HG02623 (cell line): Measurements from ENCODE around the gene HOPX.
"Not testable (repeated sequence)": the region's sequence is repeated elsewhere in the genome, so short reads cannot be mapped to it uniquely, and the experiment has no call there.

Experiments used
- ATAC-seq: cut with Tn5 transposase; IDR thresholded peaks from one replicate; pipeline ENCODE4 v1.9.1; 2021; ENCODE audit warnings: moderate library complexity; ENCODE audit not compliant: unreplicated experiment

HOPX gene

GRCh38 chr4:56630876-56631666, 50.0 kb downstream of the HOPX start:
- no peak for ATAC-seq

DNA sequence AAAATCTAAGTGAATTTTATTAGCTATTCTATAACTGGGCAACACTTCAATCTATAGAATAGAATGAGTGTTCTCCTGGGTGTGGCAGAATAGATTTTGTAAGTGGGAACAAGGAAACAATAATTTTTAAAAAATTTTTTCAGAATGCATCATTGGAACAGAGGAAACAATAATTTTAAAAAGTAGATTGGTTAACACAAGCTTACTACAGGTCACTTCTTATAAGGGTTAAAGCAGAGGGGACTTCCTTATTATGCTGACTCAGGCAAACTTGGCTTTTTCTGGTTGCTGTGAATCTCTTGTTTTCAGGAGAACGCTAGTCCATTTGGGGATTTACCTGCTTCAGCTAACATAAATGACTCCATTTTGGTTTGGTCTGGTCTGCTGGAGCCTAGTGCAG, 52.5 kb downstream of the HOPX start:
- ATAC-seq = no peak

GRCh38 chr4:56627985-56628384, 53.1 kb downstream of the HOPX start:
- no peak for ATAC-seq

GRCh38 chr4:56627375-56627774, 53.7 kb downstream of the HOPX start:
- ATAC-seq = no peak

- no peak for ATAC-seq
Observed at GRCh38 chr4:56626963-56627362, 54.1 kb downstream of the HOPX start.

DNA sequence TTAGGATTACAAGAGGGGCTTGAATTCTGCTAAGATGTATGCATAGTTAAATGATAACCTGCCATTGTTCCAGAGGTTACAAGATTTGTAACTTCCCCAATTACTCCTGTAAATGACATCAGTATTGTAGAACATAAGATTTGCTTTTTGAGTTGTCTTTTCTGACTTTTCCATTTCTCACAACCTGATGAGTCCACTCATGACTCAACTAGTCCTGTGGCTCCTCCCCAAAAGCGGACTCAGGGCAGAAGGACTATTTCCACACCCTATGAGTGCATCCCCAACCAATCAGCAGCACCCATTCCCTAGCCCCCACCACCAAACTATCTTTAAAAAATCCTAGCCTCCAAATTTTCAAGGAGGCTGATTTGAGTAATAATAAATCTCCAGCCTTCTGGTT, 54.7 kb downstream of the HOPX start:
- ATAC-seq = no peak

GRCh38 chr4:56622176-56622575, 58.9 kb downstream of the HOPX start:
- no peak for ATAC-seq

DNA sequence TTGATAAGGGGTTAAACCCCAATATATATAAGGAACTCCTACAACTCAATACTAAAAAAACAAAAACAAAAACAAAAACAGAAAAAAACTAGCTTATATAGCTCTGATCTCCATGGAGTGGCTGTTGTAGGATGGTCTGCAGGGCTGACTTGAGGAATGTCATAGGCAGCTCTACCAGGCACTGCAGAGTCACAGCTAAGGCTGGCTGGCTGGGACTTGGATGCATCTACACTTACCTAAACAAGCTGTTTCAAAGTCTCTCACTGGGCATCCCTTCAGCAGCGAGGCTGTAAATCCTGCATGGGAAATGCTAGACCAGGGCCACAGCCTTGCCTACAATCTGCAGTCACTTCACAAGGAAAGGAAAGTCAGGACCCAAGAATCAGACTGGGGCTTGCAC, 61.3 kb downstream of the HOPX start:
- no peak for ATAC-seq

GRCh38 chr4:56619160-56619559, 61.9 kb downstream of the HOPX start:
- ATAC-seq = peak; percentile 55

- ATAC-seq = no peak
Observed at GRCh38 chr4:56618734-56619133, 62.4 kb downstream of the HOPX start.

GRCh38 chr4:56613101-56613862, 67.8 kb downstream of the HOPX start:
- no peak for ATAC-seq

DNA sequence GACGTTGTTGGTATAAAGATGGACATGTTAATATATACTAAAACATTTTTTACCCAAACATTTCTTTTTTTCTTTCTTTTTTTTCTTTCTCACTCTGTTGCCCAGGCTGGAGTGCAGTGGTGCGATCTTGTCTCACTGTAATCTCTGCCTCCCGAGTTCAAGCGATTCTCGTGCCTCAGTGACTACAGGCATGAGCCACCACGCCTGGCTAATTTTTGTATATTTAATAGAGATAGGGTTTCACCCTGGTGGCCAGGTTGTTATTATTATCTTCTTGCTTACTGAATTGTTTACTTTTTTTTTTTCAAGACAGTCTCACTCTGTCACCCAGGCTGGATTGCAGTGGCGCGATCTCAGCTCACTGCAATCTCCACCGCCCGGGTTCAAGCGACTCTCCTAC, 68.8 kb downstream of the HOPX start:
- no peak for ATAC-seq

- no peak for ATAC-seq
Observed at GRCh38 chr4:56611501-56611900, 69.6 kb downstream of the HOPX start.

DNA sequence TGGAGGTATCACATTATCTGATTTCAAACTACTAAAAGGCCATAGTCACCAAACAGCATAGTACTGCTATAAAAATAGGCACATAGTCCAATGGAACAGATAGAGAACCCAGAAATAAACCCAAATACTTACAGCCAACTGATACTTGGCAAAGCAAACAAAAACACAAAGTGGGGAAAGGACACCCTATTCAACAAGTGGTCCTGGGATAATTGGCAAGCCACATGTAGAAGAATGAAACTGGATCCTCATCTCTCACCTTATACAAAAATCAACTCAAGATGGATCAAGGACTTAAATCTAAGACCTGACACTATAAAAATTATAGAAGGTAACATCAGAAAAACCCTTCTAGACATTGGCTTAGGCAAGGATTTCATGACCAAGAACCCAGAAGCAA, 70.9 kb downstream of the HOPX start:
- ATAC-seq = not testable (repeated sequence)

DNA sequence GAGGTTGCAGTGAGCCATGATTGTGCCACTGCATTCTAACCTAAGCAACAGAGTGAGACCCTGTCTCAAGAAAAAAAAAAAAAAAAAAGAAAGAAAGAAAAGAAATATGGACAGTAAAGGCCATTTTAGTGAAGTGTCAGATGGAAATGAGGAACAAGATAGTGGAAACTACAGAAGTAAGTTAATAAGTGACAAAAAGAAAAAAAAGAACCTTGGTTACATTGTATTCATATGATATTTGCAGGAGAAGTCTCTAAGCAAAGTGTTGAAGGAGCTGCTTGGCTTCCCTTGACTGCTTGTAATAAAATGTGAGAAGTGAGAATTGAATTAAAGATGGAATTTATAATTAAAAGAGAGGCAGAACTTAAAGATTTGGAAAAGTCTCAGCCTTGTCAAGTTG, 73.2 kb downstream of the HOPX start:
- ATAC-seq = no peak

DNA sequence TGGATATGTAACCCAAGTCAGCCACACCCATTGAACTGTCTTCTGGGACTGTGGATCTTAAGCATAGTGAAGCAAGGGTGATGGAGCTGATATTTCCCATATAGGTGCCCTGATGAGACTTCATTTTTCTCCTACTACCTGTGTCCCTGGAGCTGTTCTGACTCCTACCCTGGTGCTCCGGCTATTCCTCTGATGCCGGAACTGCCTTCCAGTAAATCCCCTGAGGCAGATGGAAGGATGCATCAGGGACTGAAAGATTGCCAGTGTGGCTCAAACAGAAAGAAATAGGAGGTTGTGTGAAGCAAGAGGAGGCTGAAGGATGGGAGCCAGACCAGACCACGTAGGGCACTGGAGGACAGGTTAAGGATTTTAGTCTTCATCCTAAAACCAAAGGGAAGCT, 74.7 kb downstream of the HOPX start:
- ATAC-seq = no peak

- ATAC-seq = not testable (repeated sequence)
Observed at GRCh38 chr4:56605464-56605863, 75.6 kb downstream of the HOPX start.

DNA sequence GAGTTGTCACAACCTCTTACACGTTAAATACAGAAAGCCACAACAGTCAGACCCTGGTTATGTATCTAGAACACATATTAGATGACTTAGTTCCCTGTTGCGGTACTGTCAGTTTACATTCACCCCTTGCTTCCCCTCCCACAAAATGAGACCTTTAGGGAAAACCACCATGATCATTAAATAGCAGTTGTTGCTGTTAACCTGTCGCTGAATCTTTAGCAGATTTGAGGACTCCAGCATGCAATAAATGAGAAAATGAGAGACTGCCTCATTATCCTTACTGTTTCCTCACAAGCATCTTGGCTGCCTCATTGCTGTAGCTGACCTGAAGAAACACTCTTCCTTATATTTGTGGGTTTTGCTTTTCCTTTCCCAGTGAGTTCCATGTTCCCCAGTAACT, 77.8 kb downstream of the HOPX start:
- ATAC-seq = no peak
